ENCODE results near the gene FBXW7. TPM values are rescaled to one million over a fixed set of nuclear protein-coding genes. Genes with fewer than 3 reads are reported as not detected.

Gene FBXW7
- total and polyA plus RNA-seq, 8 donors = 10.1 to 30.1 (median 17.6) TPM

- Histone ChIP-seq H3K27me3 (no peaks in the 10 kb centered on the region), H3K27ac (no peak overlapping the region), H3K4me3 (no peak overlapping the region), H3K9me3 (no peaks in the 10 kb centered on the region), H3K4me1 (peaks cover 0 to 14% (median 0%) of the 10 kb centered on the region in 3 donors), H3K36me3 (no peaks in the 10 kb centered on the region)
- FAIRE-seq (no peak), ATAC-seq (no peak), DNase-seq (no peak)
- WGBS, 2 donors = 85 to 87% methylated on average over 2 of the region's 2 CpGs
- intact Hi-C loops (cut with DNase I) = no loop called here
- TF ChIP-seq CTCF (IDR thresholded peaks at IDR 0.05) = no peak
Observed at GRCh38 chr4:152427981-152428380, 107.9 kb downstream of the FBXW7 start.

GRCh38 chr4:152424977-152425376, 110.9 kb downstream of the FBXW7 start:
- intact Hi-C loops (cut with DNase I) = no loop called here
- DNase-seq (no peak), ATAC-seq (peak in 2 of 4 donors; percentile 32 to 56), FAIRE-seq (no peak)
- H3K27me3 ChIP-seq = no peaks in the 10 kb centered on the region
- 89% methylated on average over 2 of the region's 2 CpGs for WGBS, 2 donors
- H3K4me1 ChIP-seq = no peaks in the 10 kb centered on the region
- TF ChIP-seq CTCF (IDR thresholded peaks at IDR 0.05) = no peak
- H3K9me3 ChIP-seq = no peaks in the 10 kb centered on the region
- H3K27ac ChIP-seq = no peak overlapping the region
- H3K36me3 ChIP-seq = no peaks in the 10 kb centered on the region
- no peak overlapping the region for H3K4me3 ChIP-seq

- Histone ChIP-seq H3K36me3 (no peaks in the 10 kb centered on the region), H3K4me1 (no peaks in the 10 kb centered on the region), H3K27me3 (no peaks in the 10 kb centered on the region), H3K9me3 (no peaks in the 10 kb centered on the region), H3K4me3 (no peak overlapping the region), H3K27ac (no peak overlapping the region)
- ATAC-seq = no peak
- 97 to 98% methylated on average over 3 of the region's 3 CpGs for WGBS, 2 donors
- no peak for DNase-seq
- intact Hi-C loops (cut with DNase I) = no loop called here
- FAIRE-seq = no peak
- no peak for TF ChIP-seq CTCF (IDR thresholded peaks at IDR 0.05)
Observed at GRCh38 chr4:152424396-152424795, 111.5 kb downstream of the FBXW7 start.

- no peak for ATAC-seq
- FAIRE-seq = no peak
- Histone ChIP-seq H3K36me3 (no peaks in the 10 kb centered on the region), H3K27ac (no peak overlapping the region), H3K9me3 (no peaks in the 10 kb centered on the region), H3K4me3 (no peak overlapping the region), H3K4me1 (no peaks in the 10 kb centered on the region), H3K27me3 (no peaks in the 10 kb centered on the region)
- WGBS, 2 donors = 86 to 94% methylated on average over 1 of the region's 1 CpG
- DNase-seq = no peak
- TF ChIP-seq CTCF (IDR thresholded peaks at IDR 0.05) = no peak
- intact Hi-C loops (cut with DNase I) = no loop called here
Observed at GRCh38 chr4:152422817-152423320, 113.0 kb downstream of the FBXW7 start.

- no peak overlapping the region for H3K4me3 ChIP-seq
- no peak for TF ChIP-seq CTCF (IDR thresholded peaks at IDR 0.05)
- no peaks in the 10 kb centered on the region for H3K4me1 ChIP-seq
- no peaks in the 10 kb centered on the region for H3K9me3 ChIP-seq
- DNase-seq (no peak), ATAC-seq (no peak), FAIRE-seq (no peak)
- intact Hi-C loops (cut with DNase I) = no loop called here
- no peaks in the 10 kb centered on the region for H3K36me3 ChIP-seq
- H3K27me3 ChIP-seq = no peaks in the 10 kb centered on the region
- 91 to 95% methylated on average over 1 of the region's 1 CpG for WGBS, 2 donors
- H3K27ac ChIP-seq = no peak overlapping the region
Observed at GRCh38 chr4:152421576-152421975, 114.3 kb downstream of the FBXW7 start.

Data from pancreas (tissue), 10 donors.